Lower lobe of right lung (tissue), 2 donors: ENCODE results near the gene PEMT. TPM values are rescaled to one million over a fixed set of nuclear protein-coding genes. Genes with fewer than 3 reads are reported as not detected.

Source experiments
- ATAC-seq, 2 donors: fragments of 200-7000 bp; cut with Tn5 transposase; one replicate each; pipeline ENCODE4 v1.9.1; 2020 to 2022; ENCODE audit warnings: mild to moderate bottlenecking in 2 of 2, moderate library complexity in 2 of 2
- DNase-seq: peaks from one replicate; pipeline ENCODE4 v3.0.0-alpha.2; 2020
- H3K27ac ChIP-seq: fragments of 200-600 bp; one replicate; pipeline ENCODE4 v1.8.0; 2022
- H3K27me3 ChIP-seq: fragments of 200-600 bp; one replicate; pipeline ENCODE4 v1.8.0; 2022; ENCODE audit warnings: low read depth
- H3K36me3 ChIP-seq: fragments of 200-600 bp; one replicate; pipeline ENCODE4 v1.8.0; 2022; ENCODE audit warnings: mild to moderate bottlenecking
- H3K4me1 ChIP-seq: fragments of 200-600 bp; one replicate; pipeline ENCODE4 v1.8.0; 2022
- H3K4me3 ChIP-seq: fragments of 200-600 bp; one replicate; pipeline ENCODE4 v1.8.0; 2022; ENCODE audit warnings: mild to moderate bottlenecking
- H3K9me3 ChIP-seq: fragments of 200-600 bp; one replicate; pipeline ENCODE4 v1.8.0; 2022
- intact Hi-C: fragments of 100-400 bp; cut with DNase I; formaldehyde crosslinking; loops from one replicate; pipeline ENCODE4 v1.11.0; 2022
- total RNA-seq: library from RNA; stranded (reverse); fragmentation: NEBNext Ultra II Directional; extraction: Animal tissue kit (Norgen Biotek cat#: 25700); gene quantifications from one replicate; pipeline ENCODE4 v1.2.1, GENCODE V29; 2021
- TF ChIP-seq, protein P1 (sequence below): fragments of 200-600 bp; IDR thresholded peaks from one replicate; pipeline ENCODE4 v1.8.0; 2022; ENCODE audit warnings: antibody characterized with exemption, mild to moderate bottlenecking
- donor health status: DM: no; HTN: yes; CAD: no; lungs with severe emphysema.

Gene PEMT
- total RNA-seq, 1 donor from 2014 or later, result 20.1 TPM

DNA sequence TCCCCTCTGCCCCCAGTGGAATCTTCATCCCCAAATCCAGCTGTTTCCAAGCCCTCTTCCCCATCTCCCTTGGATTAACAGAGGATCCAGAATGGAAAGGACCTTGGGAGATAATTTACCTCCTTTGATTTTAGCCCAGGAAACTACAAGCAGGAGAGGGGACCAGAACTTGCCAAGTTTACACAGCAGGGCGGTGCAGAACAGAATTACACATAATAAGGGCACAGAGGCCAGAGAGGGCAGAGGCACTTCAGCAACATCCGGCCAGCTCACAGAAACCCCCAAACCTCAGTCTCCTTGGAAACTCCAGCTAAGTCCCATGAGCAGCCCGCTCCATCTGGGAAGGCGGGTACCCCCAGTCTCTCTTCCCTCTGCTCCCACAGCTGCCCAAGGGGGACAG, 27.2 kb downstream of the PEMT start:
- Histone ChIP-seq H3K4me1 (peaks cover 58% of the 10 kb centered on the region), H3K27ac (peak overlapping the region; percentile 32), H3K9me3 (no peaks in the 10 kb centered on the region), H3K4me3 (no peak overlapping the region), H3K27me3 (no peaks in the 10 kb centered on the region), H3K36me3 (no peaks in the 10 kb centered on the region)
- ATAC-seq, result no peak
- intact Hi-C loops, result no loop called here
- DNase-seq, result no peak
- TF ChIP-seq, protein P1, sequence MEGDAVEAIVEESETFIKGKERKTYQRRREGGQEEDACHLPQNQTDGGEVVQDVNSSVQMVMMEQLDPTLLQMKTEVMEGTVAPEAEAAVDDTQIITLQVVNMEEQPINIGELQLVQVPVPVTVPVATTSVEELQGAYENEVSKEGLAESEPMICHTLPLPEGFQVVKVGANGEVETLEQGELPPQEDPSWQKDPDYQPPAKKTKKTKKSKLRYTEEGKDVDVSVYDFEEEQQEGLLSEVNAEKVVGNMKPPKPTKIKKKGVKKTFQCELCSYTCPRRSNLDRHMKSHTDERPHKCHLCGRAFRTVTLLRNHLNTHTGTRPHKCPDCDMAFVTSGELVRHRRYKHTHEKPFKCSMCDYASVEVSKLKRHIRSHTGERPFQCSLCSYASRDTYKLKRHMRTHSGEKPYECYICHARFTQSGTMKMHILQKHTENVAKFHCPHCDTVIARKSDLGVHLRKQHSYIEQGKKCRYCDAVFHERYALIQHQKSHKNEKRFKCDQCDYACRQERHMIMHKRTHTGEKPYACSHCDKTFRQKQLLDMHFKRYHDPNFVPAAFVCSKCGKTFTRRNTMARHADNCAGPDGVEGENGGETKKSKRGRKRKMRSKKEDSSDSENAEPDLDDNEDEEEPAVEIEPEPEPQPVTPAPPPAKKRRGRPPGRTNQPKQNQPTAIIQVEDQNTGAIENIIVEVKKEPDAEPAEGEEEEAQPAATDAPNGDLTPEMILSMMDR, result no peak

DNA sequence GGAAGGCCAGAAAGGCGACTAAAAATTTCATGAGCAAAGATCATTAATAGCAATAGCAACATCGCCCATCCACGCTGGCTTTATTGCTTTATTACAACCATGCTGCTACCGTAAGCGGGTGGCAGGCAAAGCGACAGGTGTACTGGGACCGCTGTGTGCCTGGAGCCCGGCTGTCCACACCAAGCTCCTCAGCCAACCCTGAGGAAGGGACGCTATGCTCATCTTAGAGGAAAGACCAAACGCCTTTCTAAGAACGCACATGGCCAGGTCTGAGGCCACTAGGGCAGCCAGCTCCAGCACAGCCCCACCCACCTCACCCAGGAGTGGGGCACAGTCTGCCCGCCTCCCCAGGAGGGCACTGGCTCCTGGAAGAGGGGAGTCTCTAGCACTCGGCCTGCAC, 28.0 kb downstream of the PEMT start:
- Histone ChIP-seq H3K4me3 (no peak overlapping the region), H3K9me3 (no peaks in the 10 kb centered on the region), H3K27me3 (no peaks in the 10 kb centered on the region), H3K36me3 (no peaks in the 10 kb centered on the region), H3K4me1 (peaks cover 51% of the 10 kb centered on the region), H3K27ac (peak overlapping the region; percentile 32)
- TF ChIP-seq, protein P1, result no peak
- intact Hi-C loops, result no loop called here
- DNase-seq (no peak), ATAC-seq (no peak)

DNA sequence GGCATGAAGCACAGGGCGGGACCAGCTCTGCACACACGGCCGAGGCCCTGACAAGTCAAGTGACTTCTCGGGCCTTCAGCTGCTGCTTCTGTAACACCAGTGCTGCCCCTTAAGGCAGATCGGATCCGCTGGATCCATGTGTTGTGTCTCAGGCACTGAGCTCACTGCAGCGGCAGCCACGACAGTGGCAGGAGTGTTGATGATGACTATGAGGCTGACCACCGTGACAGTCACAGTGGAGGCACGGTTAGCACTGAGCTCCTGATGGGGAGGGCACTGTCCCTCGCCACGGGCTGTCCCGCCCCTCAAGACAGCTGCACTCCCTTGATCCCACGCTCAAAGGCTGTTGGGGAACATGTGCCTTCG, 29.4 kb downstream of the PEMT start:
- peak overlapping the region; percentile 82 for H3K27ac ChIP-seq
- peaks cover 42% of the 10 kb centered on the region for H3K4me1 ChIP-seq
- DNase-seq, result no peak
- no peaks in the 10 kb centered on the region for H3K9me3 ChIP-seq
- no peaks in the 10 kb centered on the region for H3K36me3 ChIP-seq
- peak overlapping the region; percentile 14 for H3K4me3 ChIP-seq
- intact Hi-C loops, result no loop called here
- TF ChIP-seq, protein P1, result no peak
- H3K27me3 ChIP-seq, result no peaks in the 10 kb centered on the region
- no peak for ATAC-seq

DNA sequence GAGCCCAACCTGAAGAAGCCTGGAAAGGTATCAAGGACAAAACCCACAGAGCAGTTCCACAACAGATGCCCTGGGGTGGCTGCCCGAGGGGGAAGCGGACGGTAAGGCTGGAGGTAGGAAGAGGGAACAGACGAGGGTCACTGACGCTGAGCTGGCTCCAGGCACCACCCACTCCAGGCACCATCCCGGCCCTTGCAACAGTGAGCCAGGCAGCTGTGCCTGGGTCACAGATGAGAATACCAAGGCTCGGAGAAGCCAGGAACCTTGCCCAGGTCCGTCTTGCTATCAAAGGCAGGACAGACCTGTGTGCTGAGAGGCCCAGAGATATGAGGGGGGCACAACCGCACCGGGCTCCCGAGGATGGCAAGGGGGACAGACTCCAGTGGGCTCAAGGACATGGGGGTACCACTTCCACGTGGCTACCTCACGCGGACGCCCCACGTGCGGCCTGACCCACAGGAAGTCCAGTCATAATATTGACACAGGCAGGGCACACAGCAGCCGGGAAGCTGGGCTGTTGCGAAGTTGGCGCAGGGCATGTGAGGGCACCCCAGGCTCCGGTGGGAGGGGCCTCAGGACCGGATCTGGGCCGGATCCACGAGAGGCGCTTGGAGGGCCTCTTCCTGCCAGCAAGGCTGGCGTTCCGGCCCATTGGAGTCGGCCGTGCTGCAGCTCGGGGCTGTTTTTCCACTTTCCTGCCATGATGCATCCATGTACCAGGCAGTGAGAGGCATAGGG, 29.9 kb downstream of the PEMT start:
- H3K9me3 ChIP-seq, result no peaks in the 10 kb centered on the region
- intact Hi-C loops, result no loop called here
- no peaks in the 10 kb centered on the region for H3K27me3 ChIP-seq
- peak overlapping the region; percentile 82 for H3K27ac ChIP-seq
- no peaks in the 10 kb centered on the region for H3K36me3 ChIP-seq
- peak; percentile 91 for DNase-seq
- peaks cover 37% of the 10 kb centered on the region for H3K4me1 ChIP-seq
- TF ChIP-seq, protein P1, result no peak
- H3K4me3 ChIP-seq, result peak overlapping the region; percentile 14
- ATAC-seq, result peak; percentile 92 to 95

DNA sequence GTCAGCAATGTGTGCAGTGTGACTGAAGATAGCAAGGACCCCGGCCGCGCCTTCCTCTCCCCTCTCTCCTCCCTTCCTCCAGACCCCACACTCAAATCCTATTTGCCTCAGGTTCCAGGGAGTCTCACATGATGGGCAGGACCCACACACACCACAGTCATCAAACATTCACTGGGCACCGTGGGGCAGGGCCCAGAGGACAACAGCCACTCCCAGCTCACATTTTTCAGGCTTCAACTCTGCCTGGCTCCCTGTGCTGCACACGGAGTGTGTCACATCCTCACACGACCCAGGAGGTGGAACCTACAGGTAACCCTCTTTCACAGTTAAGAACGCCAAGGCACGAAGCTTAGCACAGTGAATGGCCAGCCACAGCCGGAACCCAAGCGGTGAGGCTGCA, 30.5 kb downstream of the PEMT start:
- DNase-seq, result no peak
- intact Hi-C loops, result no loop called here
- Histone ChIP-seq H3K4me1 (peaks cover 31% of the 10 kb centered on the region), H3K36me3 (no peaks in the 10 kb centered on the region), H3K27ac (peak overlapping the region; percentile 82), H3K9me3 (no peaks in the 10 kb centered on the region), H3K27me3 (no peaks in the 10 kb centered on the region), H3K4me3 (no peak overlapping the region)
- ATAC-seq, result peak in 1 of 2 donors; percentile 2
- TF ChIP-seq, protein P1, result no peak
